HepG2 (cell line): ENCODE results near the gene RGS10. TPM values are rescaled to one million over a fixed set of nuclear protein-coding genes. Genes with fewer than 3 reads are reported as not detected.
A peak's percentile ranks its signal among the peaks of the same experiment; 100 is the strongest.

Source experiments
- ARID5B ChIP-seq: IDR thresholded peaks from 2 replicates; pipeline ENCODE4 v1.4.0; 2020; ENCODE audit warnings: mild to moderate bottlenecking, missing genetic modification reagents
- BCL6 ChIP-seq: IDR thresholded peaks from 2 replicates; pipeline ENCODE4 v1.6.1; 2016; ENCODE audit warnings: missing genetic modification reagents, missing compliant biosample characterization
- CC2D1A ChIP-seq: sonication (generic); formaldehyde crosslinking; IDR thresholded peaks from 2 replicates; pipeline ENCODE4 v1.8.1; 2023; ENCODE audit warnings: mild to moderate bottlenecking, missing genetic modification reagents
- HDAC1 ChIP-seq: sonication (generic); formaldehyde crosslinking; IDR thresholded peaks from 2 replicates; pipeline ENCODE4 v1.5.1; 2020; ENCODE audit warnings: mild to moderate bottlenecking, missing genetic modification reagents
- HMG20A ChIP-seq: IDR thresholded peaks from 2 replicates; pipeline ENCODE4 v1.6.1; 2016; ENCODE audit warnings: borderline replicate concordance
- HNF4A ChIP-seq: sonication (generic); formaldehyde crosslinking; IDR thresholded peaks from 2 replicates; pipeline ENCODE4 v1.4.0; 2020; ENCODE audit warnings: missing genetic modification reagents
- ISL2 ChIP-seq: sonication (generic); formaldehyde crosslinking; IDR thresholded peaks from 2 replicates; pipeline ENCODE4 v1.5.0; 2020; ENCODE audit warnings: missing genetic modification reagents
- MTF2 ChIP-seq: sonication (generic); formaldehyde crosslinking; IDR thresholded peaks from 2 replicates; pipeline ENCODE4 v1.5.0; 2020; ENCODE audit warnings: missing genetic modification reagents, borderline replicate concordance
- REL ChIP-seq: sonication (generic); formaldehyde crosslinking; conservative IDR thresholded peaks from 2 replicates; pipeline ENCODE4 v1.8.0; 2022; ENCODE audit warnings: mild to moderate bottlenecking, missing genetic modification reagents, moderate library complexity
- SAP130 ChIP-seq: IDR thresholded peaks from 2 replicates; pipeline ENCODE4 v1.6.1; 2016; ENCODE audit warnings: low read depth
- SOX5 ChIP-seq: IDR thresholded peaks from 2 replicates; pipeline ENCODE4 v1.6.1; 2016; ENCODE audit warnings: borderline replicate concordance
- SPEN ChIP-seq: sonication (generic); formaldehyde crosslinking; IDR thresholded peaks from 2 replicates; pipeline ENCODE4 v1.5.1; 2020; ENCODE audit warnings: low read depth, mild to moderate bottlenecking, missing genetic modification reagents
- TBX3 ChIP-seq: fragments of 450-650 bp; IDR thresholded peaks from 2 replicates; pipeline ENCODE4 v1.6.1; 2017; ENCODE audit warnings: antibody characterized with exemption, mild to moderate bottlenecking, inconsistent platforms, borderline replicate concordance
- TCF7 ChIP-seq: sonication (generic); IDR thresholded peaks from 2 replicates; pipeline ENCODE4 v1.6.1; 2016; ENCODE audit warnings: antibody characterized with exemption, low read depth
- ZBTB37 ChIP-seq: sonication (generic); formaldehyde crosslinking; IDR thresholded peaks from 2 replicates; pipeline ENCODE4 v1.4.0; 2020; ENCODE audit warnings: mild to moderate bottlenecking, missing genetic modification reagents
- ZNF180 ChIP-seq: sonication (generic); formaldehyde crosslinking; IDR thresholded peaks from 2 replicates; pipeline ENCODE4 v1.4.0; 2020; ENCODE audit warnings: low read depth, missing genetic modification reagents, borderline replicate concordance
- ZNF264 ChIP-seq: sonication (generic); formaldehyde crosslinking; IDR thresholded peaks from 2 replicates; pipeline ENCODE4 v1.4.0; 2020; ENCODE audit warnings: missing genetic modification reagents
- ZNF292 ChIP-seq: sonication (generic); formaldehyde crosslinking; IDR thresholded peaks from 2 replicates; pipeline ENCODE4 v1.8.1; 2022; ENCODE audit warnings: mild to moderate bottlenecking, low read depth, missing genetic modification reagents, borderline replicate concordance
- ZSCAN22 ChIP-seq: sonication (generic); formaldehyde crosslinking; IDR thresholded peaks from 2 replicates; pipeline ENCODE4 v1.4.0; 2020; ENCODE audit warnings: mild to moderate bottlenecking, missing genetic modification reagents
- polyA plus RNA-seq, 8 experiments: library from polyadenylated mRNA; depleted of rRNA in 3 of 8; stranded (reverse) in 7 of 8; unstranded in 1 of 8; fragments of >200 nt; fragmentation: Illumina TruSeq in 4 of 8; extraction: Trizol in 4 of 8; gene quantifications; 2 replicates each; pipeline versions ENCODE4 v1.2.1 to v1.2.3, GENCODE V29; 2011 to 2016; ENCODE audit warnings: low read depth in 4 of 8, missing spikeins in 1 of 8, mixed read lengths in 1 of 8; ENCODE audit not compliant: insufficient read depth in 1 of 8
- total RNA-seq, 5 experiments: library from RNA; depleted of rRNA; stranded (reverse); fragments of >200 nt; fragmentation: Illumina TruSeq; extraction: Trizol; gene quantifications; 2 replicates each; pipeline ENCODE4 v1.2.3, GENCODE V29; 2016; ENCODE audit warnings: low read depth in 1 of 5
- TF ChIP-seq, protein P1 (sequence below), 2 experiments: sonication (generic) in 1 of 2; formaldehyde crosslinking in 1 of 2; IDR thresholded peaks; 2 replicates each; pipeline versions ENCODE4 v1.4.0 to v1.6.1; 2016 to 2020; ENCODE audit warnings: borderline replicate concordance in 1 of 2, low read depth in 1 of 2, mild to moderate bottlenecking in 1 of 2, missing genetic modification reagents in 1 of 2

The RGS10 gene
- total and polyA plus RNA-seq, 2 of the 13 experiments (the other 11 are each of a cell fraction or from before 2014, with no cell fraction given): 1.7 to 5.1 TPM

- TF ChIP-seq, protein P1, sequence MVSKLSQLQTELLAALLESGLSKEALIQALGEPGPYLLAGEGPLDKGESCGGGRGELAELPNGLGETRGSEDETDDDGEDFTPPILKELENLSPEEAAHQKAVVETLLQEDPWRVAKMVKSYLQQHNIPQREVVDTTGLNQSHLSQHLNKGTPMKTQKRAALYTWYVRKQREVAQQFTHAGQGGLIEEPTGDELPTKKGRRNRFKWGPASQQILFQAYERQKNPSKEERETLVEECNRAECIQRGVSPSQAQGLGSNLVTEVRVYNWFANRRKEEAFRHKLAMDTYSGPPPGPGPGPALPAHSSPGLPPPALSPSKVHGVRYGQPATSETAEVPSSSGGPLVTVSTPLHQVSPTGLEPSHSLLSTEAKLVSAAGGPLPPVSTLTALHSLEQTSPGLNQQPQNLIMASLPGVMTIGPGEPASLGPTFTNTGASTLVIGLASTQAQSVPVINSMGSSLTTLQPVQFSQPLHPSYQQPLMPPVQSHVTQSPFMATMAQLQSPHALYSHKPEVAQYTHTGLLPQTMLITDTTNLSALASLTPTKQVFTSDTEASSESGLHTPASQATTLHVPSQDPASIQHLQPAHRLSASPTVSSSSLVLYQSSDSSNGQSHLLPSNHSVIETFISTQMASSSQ (IDR thresholded peaks at IDR 0.05; ENCODE audit: low read depth): no peak
- TF ChIP-seq, protein P1 (CRISPR knock-in tag; IDR thresholded peaks at IDR 0.05; ENCODE audit: borderline replicate concordance): peak; percentile 33; the same call in 1 of the 2 replicates
- TF ChIP-seq SOX5 (CRISPR knock-in tag) (peak; percentile 81; the same call in 1 of the 2 replicates), MTF2 (CRISPR knock-in tag) (no peak), ARID5B (CRISPR knock-in tag) (peak; percentile 88), SPEN (CRISPR knock-in tag) (0 out of 2 replicates have a peak, but pooled peaks have one; percentile 53), ISL2 (CRISPR knock-in tag) (peak; percentile 79), TCF7 (peak; percentile 64; the same call in 1 of the 2 replicates), ZSCAN22 (CRISPR knock-in tag) (0 out of 2 replicates have a peak, but pooled peaks have one; percentile 25), BCL6 (CRISPR knock-in tag) (peak; percentile 87), HDAC1 (CRISPR knock-in tag) (peak; percentile 67), SAP130 (CRISPR knock-in tag) (peak; percentile 35; the same call in 1 of the 2 replicates), ZNF180 (CRISPR knock-in tag) (no peak), ZNF292 (peak; percentile 66; the same call in 1 of the 2 replicates), ZNF264 (CRISPR knock-in tag) (peak; percentile 54; the same call in 1 of the 2 replicates), REL (CRISPR knock-in tag) (no peak), ZBTB37 (CRISPR knock-in tag) (peak; percentile 83; the same call in 1 of the 2 replicates), HMG20A (peak; percentile 65), CC2D1A (no peak), TBX3 (peak; percentile 9; the same call in 1 of the 2 replicates), HNF4A (CRISPR knock-in tag) (peak; percentile 76)
Observed at GRCh38 chr10:119498889-119499676, 43.4 kb downstream of the RGS10 start (continued).
